NB4 (cell line): Measurements from ENCODE around the gene GPC5.

Source experiments
- MAX ChIP-seq: IDR thresholded peaks from 2 replicates; pipeline ENCODE4 v1.6.1; 2011; ENCODE audit warnings: low read depth, low read length
- TF ChIP-seq, protein P1 (sequence below): IDR thresholded peaks from one replicate; pipeline ENCODE4 v1.5.1; 2012; ENCODE audit warnings: low read depth, low read length

GRCh38 chr13:91370501-91370900 lies 27.9 kb upstream of the GPC5 start:
- TF ChIP-seq, protein P1, sequence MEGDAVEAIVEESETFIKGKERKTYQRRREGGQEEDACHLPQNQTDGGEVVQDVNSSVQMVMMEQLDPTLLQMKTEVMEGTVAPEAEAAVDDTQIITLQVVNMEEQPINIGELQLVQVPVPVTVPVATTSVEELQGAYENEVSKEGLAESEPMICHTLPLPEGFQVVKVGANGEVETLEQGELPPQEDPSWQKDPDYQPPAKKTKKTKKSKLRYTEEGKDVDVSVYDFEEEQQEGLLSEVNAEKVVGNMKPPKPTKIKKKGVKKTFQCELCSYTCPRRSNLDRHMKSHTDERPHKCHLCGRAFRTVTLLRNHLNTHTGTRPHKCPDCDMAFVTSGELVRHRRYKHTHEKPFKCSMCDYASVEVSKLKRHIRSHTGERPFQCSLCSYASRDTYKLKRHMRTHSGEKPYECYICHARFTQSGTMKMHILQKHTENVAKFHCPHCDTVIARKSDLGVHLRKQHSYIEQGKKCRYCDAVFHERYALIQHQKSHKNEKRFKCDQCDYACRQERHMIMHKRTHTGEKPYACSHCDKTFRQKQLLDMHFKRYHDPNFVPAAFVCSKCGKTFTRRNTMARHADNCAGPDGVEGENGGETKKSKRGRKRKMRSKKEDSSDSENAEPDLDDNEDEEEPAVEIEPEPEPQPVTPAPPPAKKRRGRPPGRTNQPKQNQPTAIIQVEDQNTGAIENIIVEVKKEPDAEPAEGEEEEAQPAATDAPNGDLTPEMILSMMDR: no peak
- no peak for TF ChIP-seq MAX
